DOHH2 (cell line): ENCODE results near the gene IFRD1.

Experiments
- H3F3A ChIP-seq: fragments of 200-600 bp; sonication (generic), shearing (Covaris generic); 2 replicates; pipeline ENCODE4 v1.6.0; 2016; ENCODE audit warnings: antibody characterized with exemption, mild to moderate bottlenecking; ENCODE audit not compliant: control insufficient read depth, insufficient read depth
- H3K27ac ChIP-seq: fragments of 200-600 bp; sonication (generic); 2 replicates; pipeline ENCODE4 v1.5.1; 2014; ENCODE audit warnings: low read depth, mild to moderate bottlenecking, low read length, moderate library complexity
- H3K27me3 ChIP-seq: fragments of 200-600 bp; sonication (generic); 2 replicates; pipeline ENCODE4 v1.6.1; 2014; ENCODE audit warnings: mild to moderate bottlenecking, low read length, mixed read lengths; ENCODE audit not compliant: control insufficient read depth
- H3K36me3 ChIP-seq: fragments of 200-600 bp; sonication (generic); 2 replicates; pipeline ENCODE4 v1.6.1; 2014; ENCODE audit warnings: mild to moderate bottlenecking, low read length, moderate library complexity, mixed read lengths; ENCODE audit not compliant: control insufficient read depth
- H3K4me1 ChIP-seq: fragments of 200-600 bp; sonication (generic); 2 replicates; pipeline ENCODE4 v1.6.1; 2014; ENCODE audit warnings: mild to moderate bottlenecking, low read length, mixed read lengths; ENCODE audit not compliant: control insufficient read depth
- H3K4me2 ChIP-seq: fragments of 200-600 bp; sonication (generic); 2 replicates; pipeline ENCODE4 v1.6.0; 2014; ENCODE audit warnings: mild to moderate bottlenecking, low read length, moderate library complexity
- H3K4me3 ChIP-seq: fragments of 200-600 bp; sonication (generic); 2 replicates; pipeline ENCODE4 v1.5.1; 2014; ENCODE audit warnings: mild to moderate bottlenecking, low read length, mixed read lengths
- H3K79me2 ChIP-seq: fragments of 200-600 bp; sonication (generic); 2 replicates; pipeline ENCODE4 v1.6.1; 2014; ENCODE audit warnings: mild to moderate bottlenecking, low read length, mixed read lengths; ENCODE audit not compliant: control insufficient read depth
- H3K9me2 ChIP-seq: fragments of 200-600 bp; sonication (generic); replicated peaks from 2 replicates; pipeline ENCODE4 v1.6.1; 2014; ENCODE audit warnings: mild to moderate bottlenecking, low read length, mixed read lengths; ENCODE audit not compliant: control insufficient read depth
- H3K9me3 ChIP-seq: fragments of 200-600 bp; sonication (generic); 2 replicates; pipeline ENCODE4 v1.6.1; 2014; ENCODE audit warnings: antibody characterized with exemption, low read length, mixed read lengths; ENCODE audit not compliant: control insufficient read depth, insufficient read depth
- H4K20me1 ChIP-seq: fragments of 200-600 bp; sonication (generic); 2 replicates; pipeline ENCODE4 v1.6.0; 2014; ENCODE audit warnings: low read depth, mild to moderate bottlenecking, antibody characterized with exemption, low read length, moderate library complexity; ENCODE audit not compliant: control insufficient read depth, insufficient read depth
- EZH2phosphoT487 ChIP-seq: fragments of 200-600 bp; sonication (generic); IDR thresholded peaks from 2 replicates; pipeline ENCODE4 v1.6.1; 2017; ENCODE audit warnings: borderline replicate concordance, mild to moderate bottlenecking, antibody characterized with exemption, low read length, moderate library complexity, mixed read lengths
- TF ChIP-seq, protein P1 (sequence below): fragments of 200-600 bp; sonication (generic); IDR thresholded peaks from one replicate; pipeline ENCODE4 v1.5.1; 2014; ENCODE audit warnings: antibody characterized with exemption, mild to moderate bottlenecking, low read depth, low read length; ENCODE audit not compliant: poor library complexity, severe bottlenecking

Gene IFRD1

DNA sequence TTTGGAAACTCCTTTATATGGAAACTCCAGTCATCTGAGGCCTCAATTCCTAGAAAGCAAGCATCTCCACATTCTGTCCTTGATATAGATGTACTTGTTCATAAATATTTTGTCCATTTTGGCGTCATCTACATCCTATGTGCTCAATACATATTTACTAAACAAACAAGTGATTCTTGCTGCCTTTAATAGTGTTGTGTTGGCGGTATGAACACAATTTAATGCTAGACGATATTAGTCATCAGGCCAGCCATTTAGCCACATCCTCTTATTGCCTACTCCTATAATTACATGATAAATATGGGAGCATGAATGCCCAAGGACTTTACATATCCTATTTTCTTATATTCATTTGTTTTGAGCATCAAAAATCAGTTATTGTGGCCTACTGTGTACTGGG lies 18.5 kb upstream of the IFRD1 start:
- Histone ChIP-seq H3K27me3 (no peaks in the 10 kb centered on the region), H4K20me1 (no peaks in the 10 kb centered on the region), H3K79me2 (no peaks in the 10 kb centered on the region), H3K4me3 (no peak overlapping the region), H3K9me3 (no peaks in the 10 kb centered on the region), H3K36me3 (no peaks in the 10 kb centered on the region), H3K9me2 (no peaks in the 10 kb centered on the region), H3K4me2 (0 out of 2 replicates have a peak overlapping the region, but pooled peaks have one; percentile 49), H3K27ac (no peak overlapping the region), H3K4me1 (peaks cover 20% of the 10 kb centered on the region), H3F3A (no peaks in the 10 kb centered on the region)
- TF ChIP-seq, protein P1, sequence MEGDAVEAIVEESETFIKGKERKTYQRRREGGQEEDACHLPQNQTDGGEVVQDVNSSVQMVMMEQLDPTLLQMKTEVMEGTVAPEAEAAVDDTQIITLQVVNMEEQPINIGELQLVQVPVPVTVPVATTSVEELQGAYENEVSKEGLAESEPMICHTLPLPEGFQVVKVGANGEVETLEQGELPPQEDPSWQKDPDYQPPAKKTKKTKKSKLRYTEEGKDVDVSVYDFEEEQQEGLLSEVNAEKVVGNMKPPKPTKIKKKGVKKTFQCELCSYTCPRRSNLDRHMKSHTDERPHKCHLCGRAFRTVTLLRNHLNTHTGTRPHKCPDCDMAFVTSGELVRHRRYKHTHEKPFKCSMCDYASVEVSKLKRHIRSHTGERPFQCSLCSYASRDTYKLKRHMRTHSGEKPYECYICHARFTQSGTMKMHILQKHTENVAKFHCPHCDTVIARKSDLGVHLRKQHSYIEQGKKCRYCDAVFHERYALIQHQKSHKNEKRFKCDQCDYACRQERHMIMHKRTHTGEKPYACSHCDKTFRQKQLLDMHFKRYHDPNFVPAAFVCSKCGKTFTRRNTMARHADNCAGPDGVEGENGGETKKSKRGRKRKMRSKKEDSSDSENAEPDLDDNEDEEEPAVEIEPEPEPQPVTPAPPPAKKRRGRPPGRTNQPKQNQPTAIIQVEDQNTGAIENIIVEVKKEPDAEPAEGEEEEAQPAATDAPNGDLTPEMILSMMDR: no peak
- no peak for TF ChIP-seq EZH2phosphoT487

DNA sequence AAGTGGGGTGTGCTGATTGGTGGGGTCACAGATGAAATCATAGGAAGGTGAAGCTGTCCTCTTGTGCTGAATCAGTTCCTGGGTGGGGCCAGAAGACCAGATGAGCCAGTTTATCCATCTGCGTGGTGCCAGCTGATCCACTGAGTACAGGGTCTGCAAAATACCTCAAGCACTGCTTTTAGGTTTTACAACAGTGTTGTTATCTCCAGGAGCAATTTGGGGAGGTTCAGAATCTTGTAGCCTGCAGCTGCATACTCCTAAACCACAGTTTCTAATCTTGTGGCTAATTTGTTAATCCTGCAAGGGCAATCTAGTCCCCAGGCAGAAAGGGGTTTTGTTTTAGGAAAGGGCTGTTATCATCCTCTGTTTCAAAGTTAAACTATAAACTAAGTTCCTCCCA lies 17.0 kb upstream of the IFRD1 start:
- Histone ChIP-seq H3K4me2 (peak overlapping the region; percentile 49), H3K36me3 (no peaks in the 10 kb centered on the region), H3K9me3 (no peaks in the 10 kb centered on the region), H3K27ac (no peak overlapping the region), H4K20me1 (no peaks in the 10 kb centered on the region), H3K4me1 (peaks cover 20% of the 10 kb centered on the region), H3K79me2 (no peaks in the 10 kb centered on the region), H3F3A (no peaks in the 10 kb centered on the region), H3K9me2 (no peaks in the 10 kb centered on the region), H3K4me3 (0 out of 2 replicates have a peak overlapping the region, but pooled peaks have one; percentile 2), H3K27me3 (no peaks in the 10 kb centered on the region)
- TF ChIP-seq, protein P1: no peak
- TF ChIP-seq EZH2phosphoT487: no peak

DNA sequence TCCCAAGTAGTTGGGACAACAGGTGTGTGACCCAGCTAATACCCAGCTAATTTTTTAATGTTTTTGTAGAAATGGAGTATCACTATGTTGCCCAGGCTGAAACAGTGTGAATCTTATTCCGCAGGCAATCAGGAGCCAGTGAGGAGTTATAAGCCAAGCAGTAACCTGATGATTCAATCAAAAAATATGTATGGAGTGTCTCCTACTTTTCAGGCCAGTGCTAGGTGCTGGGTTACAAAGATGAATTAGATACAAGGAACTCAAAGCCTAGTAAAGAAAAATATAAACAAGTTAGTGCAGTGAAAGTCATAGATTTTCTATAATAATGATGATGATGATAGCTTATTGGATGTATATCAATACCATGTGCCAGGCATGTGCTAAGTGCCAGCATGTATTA lies 13.2 kb upstream of the IFRD1 start:
- no peak for TF ChIP-seq EZH2phosphoT487
- TF ChIP-seq, protein P1: no peak
- no peak overlapping the region for H3K4me3 ChIP-seq
- H3F3A ChIP-seq: no peaks in the 10 kb centered on the region
- H3K27me3 ChIP-seq: no peaks in the 10 kb centered on the region; the same call in 1 of the 2 replicates
- no peaks in the 10 kb centered on the region for H3K9me2 ChIP-seq
- H3K79me2 ChIP-seq: no peaks in the 10 kb centered on the region
- no peaks in the 10 kb centered on the region for H3K36me3 ChIP-seq
- no peaks in the 10 kb centered on the region for H4K20me1 ChIP-seq
- H3K9me3 ChIP-seq: no peaks in the 10 kb centered on the region
- H3K27ac ChIP-seq: no peak overlapping the region
- no peak overlapping the region for H3K4me2 ChIP-seq
- H3K4me1 ChIP-seq: peaks cover 18% of the 10 kb centered on the region
